AG09319 (cell line): ENCODE data around the gene XPR1.

ENCODE experiments used
- DNase-seq: peaks from one replicate; pipeline ENCODE4 v3.0.0-alpha.2; 2010; ENCODE audit warnings: low read depth; ENCODE audit errors: extremely low read depth
- CTCF ChIP-seq: IDR thresholded peaks from 2 replicates; pipeline ENCODE4 v1.5.1; 2011; ENCODE audit warnings: low read depth, mild to moderate bottlenecking, inconsistent platforms, low read length, moderate library complexity

XPR1 gene

GRCh38 chr1:180930687-180931086 lies 298.9 kb downstream of the XPR1 start:
- no peak for DNase-seq
- no peak for TF ChIP-seq CTCF

- TF ChIP-seq CTCF = no peak
These were observed 299.7 kb downstream of the XPR1 start for GRCh38 chr1:180931529-180931928.

GRCh38 chr1:180932378-180932777 lies 300.6 kb downstream of the XPR1 start:
- no peak for DNase-seq
- TF ChIP-seq CTCF = no peak

More at GRCh38 chr1:180931529-180931928, 299.7 kb downstream of the XPR1 start:
- no peak for DNase-seq

GRCh38 chr1:180933141-180933540 lies 301.3 kb downstream of the XPR1 start:
- TF ChIP-seq CTCF = no peak
- DNase-seq = no peak

- no peak for DNase-seq
- TF ChIP-seq CTCF = no peak
These were observed 302.7 kb downstream of the XPR1 start for GRCh38 chr1:180934563-180934962.

- TF ChIP-seq CTCF = no peak
- DNase-seq = no peak
These were observed 303.7 kb downstream of the XPR1 start for GRCh38 chr1:180935326-180936109.

GRCh38 chr1:180936110-180937011 lies 304.5 kb downstream of the XPR1 start:
- no peak for TF ChIP-seq CTCF
- no peak for DNase-seq
